ENCODE results near the gene RIC1.
A peak's percentile ranks its signal among the peaks of the same experiment; 100 is the strongest.
"Not testable (repeated sequence)": the region's sequence is repeated elsewhere in the genome, so short reads cannot be mapped to it uniquely, and the experiment has no call there.

The RIC1 gene

DNA sequence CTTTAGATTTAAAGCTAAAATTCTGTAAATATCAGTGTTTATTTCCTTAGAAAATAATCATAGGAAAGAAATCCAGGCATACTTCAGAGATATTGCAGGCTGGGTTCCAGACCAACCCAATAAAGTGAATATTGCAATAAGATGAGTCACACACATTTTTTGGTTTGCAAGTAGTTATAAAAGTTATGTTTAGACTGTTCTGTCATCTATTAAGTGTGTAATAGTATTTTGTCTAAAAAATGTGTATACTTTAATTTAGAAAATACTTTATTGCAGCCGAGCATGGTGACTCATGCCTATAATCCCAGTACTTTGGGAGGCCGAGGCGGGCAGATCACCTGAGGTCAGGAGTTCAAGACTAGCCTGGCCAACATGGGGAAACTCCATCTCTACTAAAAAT lies 6.9 kb upstream of the RIC1 start:
- Histone ChIP-seq H3K4me1 (ENCODE audit: control insufficient read depth, insufficient read depth, low read length) (no peaks in the 10 kb centered on the region), H3K9me3 (ENCODE audit: control insufficient read depth in 2 of 2, low read length in 2 of 2) (no peaks in the 10 kb centered on the region), H3K4me3 (ENCODE audit: low read length in 2 of 2) (no peak overlapping the region), H3K9ac (ENCODE audit: low read length in 2 of 2) (no peak overlapping the region), H3K27ac (ENCODE audit: low read length) (no peak overlapping the region), H3K36me3 (ENCODE audit: control insufficient read depth in 2 of 2, insufficient read depth in 2 of 2, low read length in 2 of 2) (no peaks in the 10 kb centered on the region), H3K27me3 (ENCODE audit: control insufficient read depth in 1 of 2, insufficient read depth in 2 of 2, low read length in 2 of 2) (no peaks in the 10 kb centered on the region)

DNA sequence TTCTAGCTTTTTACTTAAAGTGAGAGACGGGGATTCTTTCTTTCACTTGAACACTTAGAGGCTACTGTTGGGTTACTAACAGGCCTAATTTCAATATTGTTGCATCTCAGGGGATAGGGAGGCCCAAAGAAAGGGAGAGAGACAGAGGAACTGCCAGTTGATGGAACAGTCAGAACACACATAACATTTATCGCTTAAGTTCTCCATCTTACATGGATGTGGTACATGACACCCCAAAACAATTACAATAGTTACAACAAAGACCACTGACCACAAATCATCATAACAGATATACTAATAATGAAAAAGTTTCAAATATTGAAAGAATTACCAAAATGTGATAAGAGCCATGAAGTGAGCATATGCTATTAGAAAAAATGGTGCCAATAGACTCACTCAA lies 4.3 kb upstream of the RIC1 start:
- no peak overlapping the region for H3K4me3 ChIP-seq (ENCODE audit: low read length in 2 of 2)
- peaks cover 10% of the 10 kb centered on the region for H3K4me1 ChIP-seq (ENCODE audit: control insufficient read depth, insufficient read depth, low read length)
- H3K27me3 ChIP-seq (ENCODE audit: control insufficient read depth in 1 of 2, insufficient read depth in 2 of 2, low read length in 2 of 2) = no peaks in the 10 kb centered on the region
- H3K9ac ChIP-seq (ENCODE audit: low read length in 2 of 2) = no peak overlapping the region
- no peak overlapping the region for H3K27ac ChIP-seq (ENCODE audit: low read length)
- no peaks in the 10 kb centered on the region for H3K36me3 ChIP-seq (ENCODE audit: control insufficient read depth in 2 of 2, insufficient read depth in 2 of 2, low read length in 2 of 2)
- no peaks in the 10 kb centered on the region for H3K9me3 ChIP-seq (ENCODE audit: control insufficient read depth in 2 of 2, low read length in 2 of 2)

DNA sequence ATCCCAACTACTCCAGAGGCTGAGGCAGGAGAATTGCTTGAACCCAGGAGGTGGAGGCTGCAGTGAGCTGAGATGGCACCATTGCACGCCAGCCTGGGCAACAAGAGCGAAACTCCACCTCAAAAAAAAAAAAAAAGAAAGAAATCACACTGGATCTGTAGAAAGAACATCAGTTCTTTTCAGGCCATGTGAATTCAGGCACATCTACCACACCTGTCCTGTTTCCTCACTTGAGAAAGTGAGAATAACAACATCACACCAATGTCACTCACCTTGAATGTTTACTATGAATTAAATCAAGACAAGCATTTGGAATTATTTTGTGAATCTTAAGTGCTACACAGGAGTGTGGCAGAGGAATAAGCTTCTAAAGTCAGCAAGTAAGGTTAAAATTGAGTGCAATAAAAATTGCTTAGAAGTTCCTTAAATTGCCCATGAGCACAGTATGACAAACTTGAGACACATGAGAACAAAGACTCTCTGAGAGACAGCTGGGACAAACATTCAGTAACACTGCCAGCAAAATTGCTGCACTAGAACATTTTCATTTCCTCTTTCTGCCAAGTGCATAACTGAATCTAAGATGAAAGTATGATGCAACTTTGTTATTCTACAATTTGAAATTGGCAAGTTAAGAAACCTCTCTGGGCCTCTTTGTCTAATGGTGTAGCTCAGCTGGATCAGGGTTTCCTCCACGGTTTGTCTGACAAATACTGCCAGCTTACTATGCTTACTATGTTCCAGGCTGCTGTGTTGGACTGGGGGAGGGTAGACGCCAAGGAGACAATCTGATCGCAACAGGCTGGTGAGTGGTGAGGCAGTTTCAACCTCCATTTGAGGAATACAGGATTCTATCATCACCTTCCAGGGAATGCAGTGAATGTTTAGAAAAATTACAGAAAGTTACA lies 1.9 kb upstream of the RIC1 start:
- no peaks in the 10 kb centered on the region for H3K9me3 ChIP-seq (ENCODE audit: control insufficient read depth in 2 of 2, low read length in 2 of 2)
- no peaks in the 10 kb centered on the region for H3K27me3 ChIP-seq (ENCODE audit: control insufficient read depth in 1 of 2, insufficient read depth in 2 of 2, low read length in 2 of 2)
- H3K4me3 ChIP-seq (ENCODE audit: low read length in 2 of 2) = peak overlapping the region in 1 of 2 donors; percentile 47
- H3K4me1 ChIP-seq (ENCODE audit: control insufficient read depth, insufficient read depth, low read length) = peaks cover 10% of the 10 kb centered on the region
- H3K36me3 ChIP-seq (ENCODE audit: control insufficient read depth in 2 of 2, insufficient read depth in 2 of 2, low read length in 2 of 2) = no peaks in the 10 kb centered on the region
- peak overlapping the region; percentile 86 for H3K27ac ChIP-seq (ENCODE audit: low read length)
- no peak overlapping the region for H3K9ac ChIP-seq (ENCODE audit: low read length in 2 of 2)

DNA sequence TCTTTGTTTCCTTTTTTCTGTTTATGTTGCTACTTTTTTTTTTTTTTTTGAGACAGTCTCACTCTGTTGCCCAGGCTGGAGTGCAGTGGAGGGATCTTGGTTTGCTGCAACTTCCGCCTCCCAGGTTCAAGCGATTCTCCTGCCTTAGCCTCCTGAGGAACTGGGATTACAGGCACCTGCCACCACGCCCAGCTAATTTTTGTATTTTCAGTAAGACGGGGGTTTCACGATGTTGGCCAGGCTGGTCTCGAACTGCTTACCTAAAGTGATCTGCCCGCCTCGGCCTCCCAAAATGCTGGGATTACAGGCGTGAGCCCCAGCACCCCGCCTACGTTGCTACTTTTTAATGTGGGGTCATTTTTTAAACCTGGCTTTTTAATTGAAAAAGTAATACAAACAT lies 1.2 kb upstream of the RIC1 start:
- not testable (repeated sequence) for H3K36me3 ChIP-seq (ENCODE audit: control insufficient read depth in 2 of 2, insufficient read depth in 2 of 2, low read length in 2 of 2); H3K27me3 ChIP-seq (ENCODE audit: control insufficient read depth in 1 of 2, insufficient read depth in 2 of 2, low read length in 2 of 2); H3K9me3 ChIP-seq (ENCODE audit: control insufficient read depth in 2 of 2, low read length in 2 of 2)
- Histone ChIP-seq H3K9ac (ENCODE audit: low read length in 2 of 2) (peak overlapping the region; percentile 68 to 84), H3K4me3 (ENCODE audit: low read length in 2 of 2) (peak overlapping the region; percentile 86 to 91), H3K27ac (ENCODE audit: low read length) (peak overlapping the region; percentile 86), H3K4me1 (ENCODE audit: control insufficient read depth, insufficient read depth, low read length) (peaks cover 10% of the 10 kb centered on the region)

DNA sequence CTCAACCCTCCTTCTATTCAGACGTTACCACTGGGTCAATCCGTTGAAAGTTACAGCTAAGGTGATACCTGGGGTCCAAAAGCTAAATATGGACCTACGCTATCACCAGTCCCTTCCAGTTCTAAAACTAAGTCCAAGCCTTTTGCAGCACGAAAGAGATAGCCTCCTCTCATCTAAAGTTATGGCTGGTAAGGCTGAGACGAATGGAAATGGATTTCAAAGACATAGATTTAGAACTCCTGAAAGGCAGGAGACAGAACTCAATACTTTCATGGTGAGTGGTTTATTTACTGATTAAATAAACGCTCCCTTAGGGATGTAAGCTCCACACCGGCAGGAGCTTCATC lies 751 bp upstream of the RIC1 start:
- peaks cover 10% of the 10 kb centered on the region for H3K4me1 ChIP-seq (ENCODE audit: control insufficient read depth, insufficient read depth, low read length)
- no peaks in the 10 kb centered on the region for H3K36me3 ChIP-seq (ENCODE audit: control insufficient read depth in 2 of 2, insufficient read depth in 2 of 2, low read length in 2 of 2)
- H3K27me3 ChIP-seq (ENCODE audit: control insufficient read depth in 1 of 2, insufficient read depth in 2 of 2, low read length in 2 of 2) = no peaks in the 10 kb centered on the region
- peak overlapping the region; percentile 86 for H3K27ac ChIP-seq (ENCODE audit: low read length)
- peak overlapping the region; percentile 68 to 84 for H3K9ac ChIP-seq (ENCODE audit: low read length in 2 of 2)
- H3K4me3 ChIP-seq (ENCODE audit: low read length in 2 of 2) = peak overlapping the region; percentile 86 to 91
- H3K9me3 ChIP-seq (ENCODE audit: control insufficient read depth in 2 of 2, low read length in 2 of 2) = no peaks in the 10 kb centered on the region

DNA sequence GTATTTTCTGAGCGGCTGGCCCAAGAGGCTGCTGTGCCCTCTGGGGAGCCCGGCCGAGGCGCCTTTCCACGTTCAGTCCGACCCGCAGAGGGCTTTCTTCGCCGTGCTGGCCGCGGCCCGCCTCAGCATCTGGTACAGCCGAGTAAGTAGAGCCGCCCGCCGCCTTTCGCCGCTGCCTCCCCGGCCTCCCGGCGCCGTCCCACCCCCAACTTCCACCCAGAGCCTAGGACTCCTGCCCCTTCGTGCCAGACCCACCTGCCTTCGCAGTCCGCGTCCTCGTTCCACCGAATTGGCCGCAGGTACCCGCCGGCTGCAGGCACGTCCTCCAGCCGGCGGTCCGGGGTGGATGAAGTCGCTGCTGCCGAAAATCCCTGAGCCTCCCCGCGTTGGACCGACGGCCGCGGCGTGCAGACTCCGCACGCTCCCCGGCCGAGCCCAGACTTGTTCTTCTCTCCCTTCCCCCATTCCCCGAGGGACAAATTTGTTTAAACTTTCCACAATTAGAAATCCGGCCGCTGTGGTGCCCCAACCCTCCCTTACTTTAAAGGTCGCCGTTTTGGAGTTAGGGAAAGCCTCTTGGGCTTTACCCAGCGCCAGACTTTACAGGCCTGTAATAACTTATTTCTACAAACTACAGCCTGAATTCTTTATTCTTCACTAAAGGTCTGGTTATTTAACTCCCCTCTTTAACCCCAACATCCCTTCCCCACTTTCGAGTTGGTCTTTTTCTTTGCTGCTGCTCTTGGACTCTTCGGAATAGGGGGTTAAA lies 589 bp downstream of the RIC1 start:
- Histone ChIP-seq H3K9me3 (ENCODE audit: control insufficient read depth in 2 of 2, low read length in 2 of 2) (no peaks in the 10 kb centered on the region), H3K27ac (ENCODE audit: low read length) (peak overlapping the region; percentile 86), H3K27me3 (ENCODE audit: control insufficient read depth in 1 of 2, insufficient read depth in 2 of 2, low read length in 2 of 2) (no peaks in the 10 kb centered on the region), H3K36me3 (ENCODE audit: control insufficient read depth in 2 of 2, insufficient read depth in 2 of 2, low read length in 2 of 2) (no peaks in the 10 kb centered on the region), H3K4me3 (ENCODE audit: low read length in 2 of 2) (peak overlapping the region; percentile 86 to 91), H3K9ac (ENCODE audit: low read length in 2 of 2) (peak overlapping the region; percentile 62 to 74), H3K4me1 (ENCODE audit: control insufficient read depth, insufficient read depth, low read length) (peaks cover 10% of the 10 kb centered on the region)

DNA sequence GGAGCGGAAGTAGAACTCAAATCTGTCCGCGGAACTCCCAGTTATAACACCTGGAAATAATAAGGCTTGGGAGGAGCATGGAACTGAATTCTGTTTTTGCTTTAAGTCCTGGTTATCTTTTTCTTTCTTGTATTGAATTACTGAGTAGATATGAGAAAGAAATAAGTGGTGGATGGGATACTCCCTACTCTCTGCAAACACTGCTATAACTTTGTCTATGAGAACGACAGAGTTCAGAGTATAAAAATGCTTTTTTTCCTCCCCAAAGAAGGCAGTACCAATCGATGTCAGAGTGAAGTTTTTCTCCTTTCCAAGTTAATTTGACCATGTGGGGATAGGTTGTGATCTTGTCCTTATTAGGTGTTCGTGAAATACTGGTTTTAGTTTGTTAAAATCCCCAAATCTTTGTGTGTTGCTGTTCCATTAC lies 1.2 kb downstream of the RIC1 start:
- no peaks in the 10 kb centered on the region for H3K36me3 ChIP-seq (ENCODE audit: control insufficient read depth in 2 of 2, insufficient read depth in 2 of 2, low read length in 2 of 2)
- H3K9ac ChIP-seq (ENCODE audit: low read length in 2 of 2) = peak overlapping the region; percentile 62 to 74
- no peaks in the 10 kb centered on the region for H3K9me3 ChIP-seq (ENCODE audit: control insufficient read depth in 2 of 2, low read length in 2 of 2)
- peak overlapping the region; percentile 86 to 91 for H3K4me3 ChIP-seq (ENCODE audit: low read length in 2 of 2)
- no peaks in the 10 kb centered on the region for H3K27me3 ChIP-seq (ENCODE audit: control insufficient read depth in 1 of 2, insufficient read depth in 2 of 2, low read length in 2 of 2)
- peak overlapping the region; percentile 86 for H3K27ac ChIP-seq (ENCODE audit: low read length)
- H3K4me1 ChIP-seq (ENCODE audit: control insufficient read depth, insufficient read depth, low read length) = peaks cover 10% of the 10 kb centered on the region

DNA sequence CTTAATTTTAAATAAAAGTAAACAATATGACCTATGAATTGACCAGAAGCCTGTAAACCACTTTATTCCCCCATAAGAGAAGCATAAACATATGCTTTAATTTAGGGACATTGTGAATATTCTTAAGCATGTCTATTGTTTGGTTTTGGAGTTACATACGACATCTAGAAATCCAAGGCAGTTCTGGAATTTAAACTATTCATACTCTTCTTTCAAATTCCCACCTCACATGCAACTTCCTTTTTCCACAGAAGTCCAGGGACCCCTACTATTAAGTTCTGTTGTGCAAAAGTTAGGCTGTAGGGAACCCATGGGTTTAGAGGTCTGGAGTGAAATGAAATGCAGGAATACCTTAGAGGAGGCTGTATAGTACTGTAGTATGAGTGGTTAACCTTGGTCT lies 2.1 kb downstream of the RIC1 start:
- Histone ChIP-seq H3K27ac (ENCODE audit: low read length) (no peak overlapping the region), H3K4me3 (ENCODE audit: low read length in 2 of 2) (no peak overlapping the region), H3K9ac (ENCODE audit: low read length in 2 of 2) (no peak overlapping the region), H3K36me3 (ENCODE audit: control insufficient read depth in 2 of 2, insufficient read depth in 2 of 2, low read length in 2 of 2) (no peaks in the 10 kb centered on the region), H3K9me3 (ENCODE audit: control insufficient read depth in 2 of 2, low read length in 2 of 2) (peaks cover 4 to 5% of the 10 kb centered on the region in 2 donors), H3K27me3 (ENCODE audit: control insufficient read depth in 1 of 2, insufficient read depth in 2 of 2, low read length in 2 of 2) (no peaks in the 10 kb centered on the region), H3K4me1 (ENCODE audit: control insufficient read depth, insufficient read depth, low read length) (peaks cover 10% of the 10 kb centered on the region)

DNA sequence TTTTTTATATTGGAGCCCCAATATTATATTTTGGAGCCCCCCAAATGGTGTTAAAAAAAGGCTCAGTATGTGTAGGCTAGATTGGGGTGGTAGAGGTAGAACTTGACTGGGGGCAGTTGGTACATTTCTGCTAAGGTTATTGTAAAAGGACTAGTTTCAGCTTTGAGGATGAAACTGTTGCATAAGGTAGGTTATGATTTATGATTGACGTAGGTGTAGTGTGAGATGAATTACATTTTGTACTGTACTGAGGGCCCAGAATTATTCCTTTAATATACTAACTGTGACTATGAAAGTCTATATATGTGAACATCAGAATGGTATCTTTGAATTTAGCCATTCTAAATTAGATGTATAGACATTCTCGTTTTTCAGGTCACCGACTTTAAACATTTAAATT lies 3.6 kb downstream of the RIC1 start:
- Histone ChIP-seq H3K27me3 (ENCODE audit: control insufficient read depth in 1 of 2, insufficient read depth in 2 of 2, low read length in 2 of 2) (no peaks in the 10 kb centered on the region), H3K4me1 (ENCODE audit: control insufficient read depth, insufficient read depth, low read length) (peaks cover 6% of the 10 kb centered on the region), H3K9ac (ENCODE audit: low read length in 2 of 2) (no peak overlapping the region), H3K9me3 (ENCODE audit: control insufficient read depth in 2 of 2, low read length in 2 of 2) (peaks cover 4 to 5% of the 10 kb centered on the region in 2 donors), H3K36me3 (ENCODE audit: control insufficient read depth in 2 of 2, insufficient read depth in 2 of 2, low read length in 2 of 2) (no peaks in the 10 kb centered on the region), H3K4me3 (ENCODE audit: low read length in 2 of 2) (no peak overlapping the region), H3K27ac (ENCODE audit: low read length) (no peak overlapping the region)

DNA sequence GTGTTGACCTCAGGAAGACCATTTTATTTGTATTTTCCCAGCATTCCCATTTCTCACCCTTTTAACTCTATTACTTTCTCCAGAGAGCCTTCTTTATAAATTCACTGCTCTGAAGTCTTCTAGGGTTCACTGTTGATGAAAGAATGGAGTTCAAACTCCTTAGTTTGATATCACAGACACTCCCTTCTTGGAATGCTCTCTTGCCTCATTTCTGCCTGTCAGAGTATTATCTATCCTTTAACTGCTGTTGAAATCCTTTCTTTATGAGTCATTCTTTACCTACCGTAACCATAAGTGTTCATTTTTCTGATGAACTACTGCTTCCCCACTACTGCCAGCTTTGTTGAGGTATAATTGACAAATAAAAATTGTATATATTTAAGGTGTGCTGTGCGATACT lies 4.3 kb downstream of the RIC1 start:
- H3K36me3 ChIP-seq (ENCODE audit: control insufficient read depth in 2 of 2, insufficient read depth in 2 of 2, low read length in 2 of 2) = no peaks in the 10 kb centered on the region
- H3K9ac ChIP-seq (ENCODE audit: low read length in 2 of 2) = no peak overlapping the region
- H3K4me1 ChIP-seq (ENCODE audit: control insufficient read depth, insufficient read depth, low read length) = no peaks in the 10 kb centered on the region
- H3K27me3 ChIP-seq (ENCODE audit: control insufficient read depth in 1 of 2, insufficient read depth in 2 of 2, low read length in 2 of 2) = no peaks in the 10 kb centered on the region
- H3K9me3 ChIP-seq (ENCODE audit: control insufficient read depth in 2 of 2, low read length in 2 of 2) = peaks cover 4 to 5% of the 10 kb centered on the region in 2 donors
- no peak overlapping the region for H3K4me3 ChIP-seq (ENCODE audit: low read length in 2 of 2)
- no peak overlapping the region for H3K27ac ChIP-seq (ENCODE audit: low read length)

DNA sequence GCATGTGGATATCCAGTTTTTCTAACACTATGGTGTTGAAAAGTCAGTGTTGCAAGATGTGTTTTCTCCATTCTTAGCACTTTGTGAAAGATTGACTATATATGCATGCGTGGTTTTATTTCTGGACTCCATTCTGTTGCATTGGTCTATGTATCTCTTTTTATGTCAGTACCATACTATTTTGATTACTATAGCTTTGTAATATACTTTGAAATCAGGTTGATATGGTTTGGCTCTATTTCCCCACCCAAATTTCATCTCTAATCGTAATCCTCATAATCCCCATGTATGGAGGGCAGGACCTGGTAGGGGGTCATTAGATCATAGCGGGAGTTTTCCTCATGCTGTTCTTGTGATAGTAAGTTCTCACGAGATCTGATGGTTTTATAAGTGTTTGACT lies 6.5 kb downstream of the RIC1 start:
- no peak overlapping the region for H3K27ac ChIP-seq (ENCODE audit: low read length)
- no peaks in the 10 kb centered on the region for H3K4me1 ChIP-seq (ENCODE audit: control insufficient read depth, insufficient read depth, low read length)
- H3K27me3 ChIP-seq (ENCODE audit: control insufficient read depth in 1 of 2, insufficient read depth in 2 of 2, low read length in 2 of 2) = no peaks in the 10 kb centered on the region
- no peak overlapping the region for H3K9ac ChIP-seq (ENCODE audit: low read length in 2 of 2)
- no peaks in the 10 kb centered on the region for H3K36me3 ChIP-seq (ENCODE audit: control insufficient read depth in 2 of 2, insufficient read depth in 2 of 2, low read length in 2 of 2)
- H3K9me3 ChIP-seq (ENCODE audit: control insufficient read depth in 2 of 2, low read length in 2 of 2) = peaks cover 4 to 5% of the 10 kb centered on the region in 2 donors
- no peak overlapping the region for H3K4me3 ChIP-seq (ENCODE audit: low read length in 2 of 2)

Measured in stomach smooth muscle (tissue), 2 donors.